ENCODE data around the gene SLAIN2.

Gene SLAIN2

GRCh38 chr4:48297256-48297846, 44.0 kb upstream of the SLAIN2 start:
- Histone ChIP-seq H3K9me2 (replicated peaks; ENCODE audit: control insufficient read depth, low read length) (no peaks in the 10 kb centered on the region), H3K4me3 (ENCODE audit: low read length) (no peak overlapping the region), H3K4me1 (ENCODE audit: control insufficient read depth, low read length) (peaks cover 3% of the 10 kb centered on the region; the same call in 1 of the 2 replicates), H3F3A (ENCODE audit: control insufficient read depth, insufficient read depth) (no peaks in the 10 kb centered on the region), H3K36me3 (ENCODE audit: control insufficient read depth, low read length) (no peaks in the 10 kb centered on the region), H3K27ac (ENCODE audit: low read depth, low read length) (no peak overlapping the region), H4K20me1 (ENCODE audit: control insufficient read depth, insufficient read depth, low read depth, low read length) (no peaks in the 10 kb centered on the region), H3K79me2 (ENCODE audit: control insufficient read depth, low read length) (no peaks in the 10 kb centered on the region), H3K27me3 (ENCODE audit: control insufficient read depth, low read length) (no peaks in the 10 kb centered on the region), H3K4me2 (ENCODE audit: low read length) (no peak overlapping the region), H3K9me3 (ENCODE audit: control insufficient read depth, insufficient read depth, low read length) (no peaks in the 10 kb centered on the region)
- TF ChIP-seq EZH2phosphoT487 (IDR thresholded peaks at IDR 0.05; ENCODE audit: borderline replicate concordance, low read length) (no peak), CTCF (IDR thresholded peaks at IDR 0.05; ENCODE audit: low read depth, low read length, poor library complexity, severe bottlenecking) (no peak)

GRCh38 chr4:48299560-48299959, 41.8 kb upstream of the SLAIN2 start:
- Histone ChIP-seq H4K20me1 (ENCODE audit: control insufficient read depth, insufficient read depth, low read depth, low read length) (no peaks in the 10 kb centered on the region), H3K27me3 (ENCODE audit: control insufficient read depth, low read length) (no peaks in the 10 kb centered on the region), H3K4me2 (ENCODE audit: low read length) (no peak overlapping the region), H3K9me2 (replicated peaks; ENCODE audit: control insufficient read depth, low read length) (no peaks in the 10 kb centered on the region), H3K27ac (ENCODE audit: low read depth, low read length) (no peak overlapping the region), H3K36me3 (ENCODE audit: control insufficient read depth, low read length) (no peaks in the 10 kb centered on the region), H3K4me3 (ENCODE audit: low read length) (no peak overlapping the region), H3K79me2 (ENCODE audit: control insufficient read depth, low read length) (no peaks in the 10 kb centered on the region), H3F3A (ENCODE audit: control insufficient read depth, insufficient read depth) (no peaks in the 10 kb centered on the region), H3K9me3 (ENCODE audit: control insufficient read depth, insufficient read depth, low read length) (no peaks in the 10 kb centered on the region), H3K4me1 (ENCODE audit: control insufficient read depth, low read length) (peaks cover 2% of the 10 kb centered on the region; the same call in 1 of the 2 replicates)
- no peak for TF ChIP-seq EZH2phosphoT487 (IDR thresholded peaks at IDR 0.05; ENCODE audit: borderline replicate concordance, low read length)
- no peak for TF ChIP-seq CTCF (IDR thresholded peaks at IDR 0.05; ENCODE audit: low read depth, low read length, poor library complexity, severe bottlenecking)

- no peaks in the 10 kb centered on the region for H3F3A ChIP-seq (ENCODE audit: control insufficient read depth, insufficient read depth)
- no peak overlapping the region for H3K4me2 ChIP-seq (ENCODE audit: low read length)
- no peak for TF ChIP-seq CTCF (IDR thresholded peaks at IDR 0.05; ENCODE audit: low read depth, low read length, poor library complexity, severe bottlenecking)
- no peak for TF ChIP-seq EZH2phosphoT487 (IDR thresholded peaks at IDR 0.05; ENCODE audit: borderline replicate concordance, low read length)
- H3K79me2 ChIP-seq (ENCODE audit: control insufficient read depth, low read length), result no peaks in the 10 kb centered on the region
- no peaks in the 10 kb centered on the region for H4K20me1 ChIP-seq (ENCODE audit: control insufficient read depth, insufficient read depth, low read depth, low read length)
- no peaks in the 10 kb centered on the region for H3K9me2 ChIP-seq (replicated peaks; ENCODE audit: control insufficient read depth, low read length)
- H3K27ac ChIP-seq (ENCODE audit: low read depth, low read length), result no peak overlapping the region
- no peaks in the 10 kb centered on the region for H3K36me3 ChIP-seq (ENCODE audit: control insufficient read depth, low read length)
- no peaks in the 10 kb centered on the region for H3K9me3 ChIP-seq (ENCODE audit: control insufficient read depth, insufficient read depth, low read length)
- H3K4me1 ChIP-seq (ENCODE audit: control insufficient read depth, low read length), result no peaks in the 10 kb centered on the region
- no peaks in the 10 kb centered on the region for H3K27me3 ChIP-seq (ENCODE audit: control insufficient read depth, low read length)
- H3K4me3 ChIP-seq (ENCODE audit: low read length), result no peak overlapping the region
Observed at GRCh38 chr4:48300004-48300403, 41.3 kb upstream of the SLAIN2 start.
